SJSA1 (cell line): ENCODE measurements around the gene ORC3. TPM values are rescaled to one million over a fixed set of nuclear protein-coding genes. Genes with fewer than 3 reads are reported as not detected.
"Not testable (repeated sequence)": the region's sequence is repeated elsewhere in the genome, so short reads cannot be mapped to it uniquely, and the experiment has no call there.

Source experiments
- DNase-seq, 2 experiments: peaks; one replicate each; pipeline ENCODE4 v3.0.0-alpha.2; 2015 to 2020; ENCODE audit warnings: low spot score in 2 of 2, low read depth in 1 of 2
- H3K27ac ChIP-seq: fragments of 250-450 bp; sonication (Bioruptor Pico); 2 replicates; pipeline ENCODE4 v1.5.1; 2020; ENCODE audit warnings: mild to moderate bottlenecking, moderate library complexity
- H3K27me3 ChIP-seq: fragments of 250-450 bp; sonication (Bioruptor Pico); replicated peaks from 2 replicates; pipeline ENCODE4 v1.5.1; 2020; ENCODE audit warnings: mild to moderate bottlenecking, moderate library complexity
- H3K36me3 ChIP-seq: fragments of 250-450 bp; sonication (Bioruptor Pico); 2 replicates; pipeline ENCODE4 v1.5.1; 2020; ENCODE audit warnings: mild to moderate bottlenecking
- H3K4me1 ChIP-seq: fragments of 250-450 bp; sonication (Bioruptor Pico); replicated peaks from 2 replicates; pipeline ENCODE4 v1.6.1; 2021; ENCODE audit warnings: mild to moderate bottlenecking
- H3K4me3 ChIP-seq: fragments of 250-450 bp; sonication (Bioruptor Pico); 2 replicates; pipeline ENCODE4 v1.5.1; 2020; ENCODE audit warnings: mild to moderate bottlenecking
- H3K9me3 ChIP-seq: fragments of 250-450 bp; sonication (Bioruptor Pico); replicated peaks from 2 replicates; pipeline ENCODE4 v1.5.1; 2020; ENCODE audit warnings: mild to moderate bottlenecking
- total RNA-seq: library from RNA; depleted of rRNA; stranded (reverse); fragments of >200 nt; shearing (Covaris generic); gene quantifications from 2 replicates; pipeline ENCODE4 v1.2.3, GENCODE V29; 2014

The ORC3 gene
- total RNA-seq, 1 experiment from 2014 or later, result 35.3 TPM

DNA sequence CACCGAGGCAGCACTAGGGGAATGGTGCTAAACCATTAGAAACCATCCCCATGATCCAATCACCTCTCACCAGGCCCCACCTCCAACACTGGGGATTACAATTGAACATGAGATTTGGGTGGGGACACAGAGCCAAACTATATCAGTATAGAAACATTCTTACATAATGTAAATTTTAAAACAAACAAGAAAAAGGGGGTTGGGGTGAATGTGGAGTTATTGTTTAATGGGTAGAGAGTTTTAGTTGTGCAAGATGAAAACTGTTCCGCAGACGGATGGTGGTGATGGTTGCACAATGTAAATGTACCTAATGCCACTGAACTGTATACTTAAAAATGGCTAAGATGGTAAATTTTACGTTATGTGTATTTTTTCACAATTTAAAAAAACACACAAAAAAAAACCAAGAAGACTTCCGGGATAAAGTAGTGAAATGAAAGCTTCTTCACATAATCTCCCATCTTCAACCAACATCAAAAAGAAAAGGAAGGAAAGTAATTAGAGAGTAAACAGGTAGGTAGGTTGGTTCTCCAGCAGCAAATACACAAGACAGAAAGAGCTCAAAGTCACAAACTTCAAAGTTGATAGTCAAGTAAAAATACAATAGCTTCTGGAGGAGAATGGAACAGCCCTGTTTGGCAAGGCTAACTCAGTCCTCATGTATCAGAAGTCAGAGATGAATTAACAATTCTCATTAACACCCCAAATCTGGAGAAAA, 16.5 kb upstream of the ORC3 start:
- Histone ChIP-seq H3K9me3 (no peaks in the 10 kb centered on the region), H3K27ac (no peak overlapping the region), H3K36me3 (peaks cover 24% of the 10 kb centered on the region), H3K4me1 (peaks cover 33% of the 10 kb centered on the region), H3K27me3 (no peaks in the 10 kb centered on the region), H3K4me3 (no peak overlapping the region)
- no peak for DNase-seq

DNA sequence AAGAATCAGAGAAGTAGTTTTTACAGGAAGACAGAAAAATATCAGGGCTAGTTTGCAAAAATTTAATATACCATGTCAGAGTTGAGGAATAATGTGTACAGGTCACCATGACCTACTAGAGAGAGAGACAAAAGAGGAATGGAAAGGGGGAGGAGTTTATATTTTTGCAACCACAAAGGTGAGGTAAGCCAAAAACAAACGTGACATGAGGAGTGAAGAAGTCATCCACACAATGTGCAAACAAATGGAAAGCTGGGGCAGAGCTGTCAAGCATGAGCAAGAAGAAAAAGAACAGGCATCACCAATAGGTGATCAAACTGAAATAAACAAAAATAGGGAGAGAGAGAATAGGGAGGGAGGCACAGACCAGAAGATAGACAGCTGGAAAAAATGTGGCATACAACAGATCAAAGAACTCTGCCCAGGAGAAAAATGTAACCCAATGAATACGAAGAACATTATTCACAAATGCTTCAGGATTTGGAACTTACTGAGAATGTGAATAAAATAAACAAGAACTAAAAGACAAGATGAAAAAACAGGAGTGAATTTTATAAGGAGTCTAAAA, 15.6 kb upstream of the ORC3 start:
- no peak for DNase-seq
- no peak overlapping the region for H3K4me3 ChIP-seq

DNA sequence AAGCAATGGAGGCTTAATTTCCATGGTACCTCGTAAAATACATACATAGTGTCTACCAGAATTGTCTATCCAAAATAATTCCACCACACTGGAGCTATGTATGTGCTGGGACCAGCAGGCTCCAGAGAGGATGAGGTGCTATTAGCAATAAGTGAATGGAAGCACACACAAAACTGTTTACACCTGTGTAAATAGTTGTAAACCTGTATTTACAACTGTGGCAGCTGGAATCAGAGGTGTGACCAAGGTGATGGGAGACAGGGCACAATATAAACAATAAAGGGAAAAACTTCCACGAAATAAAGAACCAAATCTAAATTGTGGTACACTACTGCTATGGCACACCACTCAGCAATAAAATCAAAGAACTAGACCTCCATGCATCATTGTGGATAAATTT, 14.5 kb upstream of the ORC3 start:
- no peak for DNase-seq
- Histone ChIP-seq H3K4me1 (peaks cover 36% of the 10 kb centered on the region), H3K27me3 (no peaks in the 10 kb centered on the region), H3K9me3 (no peaks in the 10 kb centered on the region), H3K36me3 (peaks cover 29% of the 10 kb centered on the region), H3K27ac (no peak overlapping the region), H3K4me3 (no peak overlapping the region)

More for the DNA sequence above, 15.6 kb upstream of the ORC3 start:
- Histone ChIP-seq H3K27me3 (no peaks in the 10 kb centered on the region), H3K36me3 (peaks cover 24% of the 10 kb centered on the region), H3K9me3 (no peaks in the 10 kb centered on the region), H3K27ac (no peak overlapping the region), H3K4me1 (peaks cover 36% of the 10 kb centered on the region)

DNA sequence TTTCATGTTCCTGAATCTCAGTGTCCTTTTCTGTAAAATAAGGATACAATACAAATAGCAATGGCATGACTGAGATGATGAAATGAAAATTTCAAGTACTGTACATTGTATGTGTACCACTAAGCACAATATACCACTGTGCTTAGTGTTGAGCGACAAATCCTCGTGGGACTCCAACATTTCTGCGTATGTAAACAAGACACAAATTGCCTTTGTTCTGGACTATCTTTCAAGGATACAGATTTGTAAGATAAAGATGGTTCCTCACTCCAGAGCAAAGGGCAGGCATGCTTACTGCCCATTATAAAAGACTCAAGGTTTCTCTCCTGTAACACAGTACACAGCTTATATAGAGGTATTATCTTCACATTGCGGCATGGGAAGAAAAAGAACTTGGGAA, 6.1 kb upstream of the ORC3 start:
- no peaks in the 10 kb centered on the region for H3K27me3 ChIP-seq
- H3K4me3 ChIP-seq, result no peak overlapping the region
- peaks cover 18% of the 10 kb centered on the region for H3K4me1 ChIP-seq
- no peak for DNase-seq
- H3K27ac ChIP-seq, result no peak overlapping the region
- peaks cover 48% of the 10 kb centered on the region for H3K36me3 ChIP-seq
- no peaks in the 10 kb centered on the region for H3K9me3 ChIP-seq

DNA sequence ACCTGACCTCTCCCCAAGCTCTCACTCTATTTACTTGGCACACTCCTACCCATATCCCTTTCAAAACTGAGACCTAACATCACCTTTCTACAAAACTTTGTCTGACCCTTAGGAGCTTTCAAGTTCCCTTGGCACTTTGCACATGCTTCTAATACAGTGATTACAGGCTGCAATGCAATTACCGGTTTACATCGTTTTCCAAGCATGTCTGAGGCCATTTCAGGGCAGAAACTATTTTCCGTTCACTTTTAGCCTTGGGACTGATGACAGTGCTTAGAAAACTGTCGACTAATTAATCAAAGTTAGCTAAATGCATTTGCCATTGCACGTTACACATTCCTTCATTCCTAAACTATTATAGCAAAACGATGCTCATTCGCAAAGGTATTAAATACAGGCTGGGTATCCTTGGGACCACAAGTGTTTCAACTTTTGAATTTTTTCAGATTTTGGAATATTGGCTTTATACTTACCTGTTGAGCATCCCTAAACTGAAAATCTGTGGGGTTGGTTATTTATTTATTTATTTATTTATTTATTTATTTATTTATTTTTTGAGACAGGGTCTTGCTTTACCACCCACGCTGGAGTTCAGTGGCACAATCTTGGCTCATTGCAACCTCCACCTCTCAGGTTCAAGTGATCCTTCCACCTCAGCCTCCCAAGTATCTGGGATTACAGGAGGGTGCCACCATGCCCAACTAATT, 3.4 kb upstream of the ORC3 start:
- peaks cover 42% of the 10 kb centered on the region for H3K36me3 ChIP-seq
- no peaks in the 10 kb centered on the region for H3K27me3 ChIP-seq
- H3K4me1 ChIP-seq, result peaks cover 27% of the 10 kb centered on the region
- no peak overlapping the region for H3K27ac ChIP-seq
- H3K9me3 ChIP-seq, result no peaks in the 10 kb centered on the region
- DNase-seq, result no peak
- no peak overlapping the region for H3K4me3 ChIP-seq

DNA sequence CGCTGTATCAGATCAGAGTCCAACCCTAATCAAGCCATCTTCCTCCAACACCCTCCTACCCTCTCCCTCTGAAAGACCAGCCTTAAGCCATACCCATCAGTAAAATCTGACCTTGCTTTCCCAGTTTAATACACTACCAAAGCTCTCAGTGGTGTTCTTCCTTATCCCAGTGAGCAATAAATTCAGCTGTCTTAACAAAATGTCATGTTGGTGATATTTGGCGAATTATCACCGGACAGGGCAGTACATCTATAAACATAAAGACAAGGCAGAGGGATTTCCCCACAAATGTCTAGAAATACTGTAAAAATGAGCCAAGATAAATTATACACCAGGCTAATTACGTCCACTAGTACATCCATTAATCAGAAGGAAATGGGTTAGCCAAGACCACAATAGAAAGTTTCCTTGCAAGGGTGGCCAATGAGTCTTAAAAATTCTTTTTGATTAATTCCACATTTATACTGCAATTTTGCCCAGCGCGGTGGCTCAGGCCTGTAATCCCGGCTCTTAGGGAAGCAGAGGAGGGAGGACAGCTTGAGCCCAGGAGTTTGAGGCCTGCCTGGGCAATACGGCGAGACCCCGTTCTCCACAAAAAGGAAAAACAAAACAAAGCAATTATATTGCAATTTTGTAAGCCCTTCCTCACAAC, 1.1 kb upstream of the ORC3 start:
- H3K9me3 ChIP-seq, result no peaks in the 10 kb centered on the region
- H3K4me3 ChIP-seq, result peak overlapping the region; percentile 66
- H3K27ac ChIP-seq, result peak overlapping the region; percentile 63
- peaks cover 23% of the 10 kb centered on the region for H3K36me3 ChIP-seq
- peak in 1 of 2 experiments; percentile 18 for DNase-seq
- H3K27me3 ChIP-seq, result no peaks in the 10 kb centered on the region
- H3K4me1 ChIP-seq, result peaks cover 17% of the 10 kb centered on the region

DNA sequence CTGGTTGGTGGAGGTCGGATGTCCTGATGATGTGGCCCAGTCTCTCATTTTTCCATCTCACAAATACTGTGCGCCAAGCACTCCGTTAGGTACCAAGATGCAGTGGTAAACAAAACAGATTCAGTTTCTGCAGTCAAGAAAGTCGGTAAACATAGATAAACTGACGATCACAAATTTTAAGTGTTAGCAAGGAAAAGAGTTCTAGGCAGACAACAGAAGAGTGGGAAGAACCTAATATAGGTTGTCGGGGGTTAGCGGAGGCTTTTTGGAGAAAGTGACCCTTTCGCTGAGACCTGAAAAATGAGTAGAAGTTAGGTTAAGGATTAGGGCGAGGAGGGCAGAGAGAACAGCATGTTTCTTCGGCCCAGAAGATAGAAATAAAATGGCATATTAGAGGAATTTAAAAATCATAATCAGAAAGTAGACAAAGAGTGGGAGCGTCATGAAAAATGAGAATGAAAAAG, 514 bp downstream of the ORC3 start:
- peaks cover 20% of the 10 kb centered on the region for H3K36me3 ChIP-seq

DNA sequence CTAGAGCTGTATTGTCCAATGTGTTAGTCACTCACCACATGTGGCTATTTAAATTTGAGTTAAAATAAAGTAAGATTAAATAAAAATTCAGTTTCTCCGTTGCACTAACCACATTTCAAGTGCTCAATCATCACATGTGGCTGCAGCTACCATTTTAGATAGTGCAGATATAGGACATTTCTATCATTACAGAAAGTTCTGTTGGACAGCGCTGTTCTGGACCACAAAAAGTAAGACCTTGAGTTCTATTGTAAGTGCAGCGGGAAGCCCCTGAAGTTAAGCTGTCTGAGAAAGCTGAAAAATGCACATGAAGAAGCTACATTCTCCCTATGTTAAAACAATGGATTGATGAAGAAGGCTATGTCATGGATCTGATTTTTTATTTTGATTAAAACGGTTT, 1.1 kb downstream of the ORC3 start:
- peaks cover 17% of the 10 kb centered on the region for H3K4me1 ChIP-seq
- peak overlapping the region; percentile 66 for H3K4me3 ChIP-seq
- H3K27me3 ChIP-seq, result no peaks in the 10 kb centered on the region
- H3K36me3 ChIP-seq, result peaks cover 24% of the 10 kb centered on the region
- no peaks in the 10 kb centered on the region for H3K9me3 ChIP-seq
- DNase-seq, result no peak
- no peak overlapping the region for H3K27ac ChIP-seq

More for the DNA sequence above, 514 bp downstream of the ORC3 start:
- Histone ChIP-seq H3K9me3 (no peaks in the 10 kb centered on the region), H3K4me3 (peak overlapping the region; percentile 66), H3K27ac (peak overlapping the region; percentile 8), H3K27me3 (no peaks in the 10 kb centered on the region), H3K4me1 (peaks cover 17% of the 10 kb centered on the region)
- DNase-seq, result no peak

DNA sequence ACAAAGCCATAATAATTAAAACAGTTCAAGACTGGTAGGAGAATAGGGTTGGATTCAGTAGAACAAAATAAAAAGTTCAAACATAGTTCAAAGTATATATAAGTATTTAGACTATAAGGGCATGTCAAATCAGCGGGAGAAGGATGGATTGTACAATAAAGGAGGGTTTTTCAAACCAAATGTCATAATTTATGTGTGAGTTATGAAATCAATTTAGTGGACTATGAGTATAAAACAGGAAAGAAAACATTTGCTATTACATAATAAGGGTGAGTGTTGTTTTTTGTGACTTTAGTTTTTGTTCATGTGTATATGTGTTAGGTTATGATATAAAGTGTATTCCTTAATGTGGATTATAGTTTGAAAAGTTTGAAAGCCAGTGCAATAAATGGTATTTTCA, 10.6 kb downstream of the ORC3 start:
- Histone ChIP-seq H3K4me3 (no peak overlapping the region), H3K9me3 (no peaks in the 10 kb centered on the region), H3K4me1 (no peaks in the 10 kb centered on the region), H3K27ac (no peak overlapping the region), H3K27me3 (no peaks in the 10 kb centered on the region), H3K36me3 (peaks cover 10% of the 10 kb centered on the region)
- no peak for DNase-seq

DNA sequence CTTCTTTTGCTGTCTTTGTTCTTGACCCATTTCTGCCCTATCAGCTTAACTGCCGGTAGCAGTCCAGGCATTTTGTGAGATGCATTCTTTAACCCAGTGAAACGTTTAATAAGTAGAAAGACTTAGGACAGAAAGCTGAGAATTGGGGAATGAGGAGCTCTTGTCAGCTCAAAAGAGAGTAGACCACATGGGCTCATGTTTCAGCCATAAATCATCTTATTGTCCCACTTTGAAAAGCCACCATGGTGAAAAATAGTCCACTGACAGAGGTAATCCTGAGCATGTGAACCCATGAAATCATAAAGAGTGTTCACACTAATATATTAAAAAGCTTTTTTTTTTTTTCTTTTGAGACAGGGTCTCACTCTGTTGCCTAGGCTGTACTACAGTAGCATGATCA, 16.3 kb downstream of the ORC3 start:
- no peaks in the 10 kb centered on the region for H3K4me1 ChIP-seq
- no peaks in the 10 kb centered on the region for H3K9me3 ChIP-seq
- H3K27ac ChIP-seq, result no peak overlapping the region
- no peak for DNase-seq
- peaks cover 14% of the 10 kb centered on the region for H3K36me3 ChIP-seq
- H3K27me3 ChIP-seq, result no peaks in the 10 kb centered on the region
- no peak overlapping the region for H3K4me3 ChIP-seq

DNA sequence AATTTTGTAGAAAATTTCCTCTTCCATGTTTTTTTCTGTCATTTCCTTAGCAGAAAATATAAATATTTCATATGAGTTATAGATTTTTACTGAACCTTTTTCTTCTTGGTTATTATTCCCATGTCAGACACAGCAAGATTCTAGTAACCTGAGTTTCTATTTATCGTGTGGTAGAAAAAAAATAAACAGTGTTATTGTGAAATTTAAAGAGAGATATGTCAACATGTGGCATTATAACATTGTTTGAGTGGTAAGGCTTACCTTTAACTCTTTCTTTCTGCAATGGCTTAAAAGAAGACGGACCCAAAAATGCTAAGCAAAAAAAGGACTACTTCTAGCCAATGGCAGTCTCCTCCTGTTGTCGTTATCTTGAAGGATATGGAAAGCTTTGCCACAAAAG, 18.9 kb downstream of the ORC3 start:
- H3K4me1 ChIP-seq, result no peaks in the 10 kb centered on the region
- no peak for DNase-seq
- peaks cover 30% of the 10 kb centered on the region for H3K36me3 ChIP-seq
- no peak overlapping the region for H3K4me3 ChIP-seq
- H3K9me3 ChIP-seq, result no peaks in the 10 kb centered on the region
- no peak overlapping the region for H3K27ac ChIP-seq
- no peaks in the 10 kb centered on the region for H3K27me3 ChIP-seq

DNA sequence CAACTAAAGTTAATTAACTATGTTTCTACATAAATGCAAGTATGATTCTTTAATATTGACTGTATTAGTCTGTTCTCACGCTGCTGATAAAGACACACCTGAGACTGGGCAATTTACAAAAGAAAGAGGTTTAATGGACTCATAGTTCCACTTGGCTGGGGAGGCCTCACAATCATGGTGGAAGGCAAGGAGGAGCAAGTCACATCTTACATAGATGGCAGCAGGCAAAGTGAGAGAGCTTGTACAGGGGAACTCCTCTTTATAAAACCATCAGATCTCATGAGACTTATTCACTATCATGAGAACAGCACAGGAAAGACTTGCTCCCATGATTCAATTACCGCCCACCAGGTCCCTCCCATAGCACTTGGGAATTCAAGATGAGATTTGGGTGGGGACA, 23.1 kb downstream of the ORC3 start:
- not testable (repeated sequence) for H3K4me1 ChIP-seq, H3K4me3 ChIP-seq, H3K9me3 ChIP-seq, H3K27me3 ChIP-seq, DNase-seq, H3K27ac ChIP-seq
- peaks cover 32% of the 10 kb centered on the region for H3K36me3 ChIP-seq

DNA sequence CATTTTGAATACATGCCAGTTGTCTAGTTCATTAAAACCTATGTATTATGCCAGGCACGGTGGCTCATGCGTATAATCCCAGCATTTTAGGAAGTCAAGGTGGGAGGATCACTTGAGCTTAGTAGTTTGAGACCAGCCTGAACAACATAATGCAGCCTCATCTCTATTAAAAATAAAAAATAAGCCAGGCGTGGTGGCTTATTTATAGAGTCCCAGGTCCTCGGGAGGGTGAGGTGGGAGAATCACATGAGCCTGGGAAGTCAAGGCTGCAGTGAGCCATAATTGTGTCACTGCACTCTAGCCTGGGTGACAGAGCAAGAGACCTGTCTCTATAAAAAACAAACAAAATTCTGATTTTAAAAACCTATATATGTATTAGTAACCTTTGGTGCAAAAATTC, 27.5 kb downstream of the ORC3 start:
- Histone ChIP-seq H3K4me1 (no peaks in the 10 kb centered on the region), H3K27me3 (no peaks in the 10 kb centered on the region), H3K36me3 (peaks cover 37% of the 10 kb centered on the region), H3K27ac (no peak overlapping the region), H3K4me3 (no peak overlapping the region), H3K9me3 (no peaks in the 10 kb centered on the region)
- DNase-seq, result no peak

DNA sequence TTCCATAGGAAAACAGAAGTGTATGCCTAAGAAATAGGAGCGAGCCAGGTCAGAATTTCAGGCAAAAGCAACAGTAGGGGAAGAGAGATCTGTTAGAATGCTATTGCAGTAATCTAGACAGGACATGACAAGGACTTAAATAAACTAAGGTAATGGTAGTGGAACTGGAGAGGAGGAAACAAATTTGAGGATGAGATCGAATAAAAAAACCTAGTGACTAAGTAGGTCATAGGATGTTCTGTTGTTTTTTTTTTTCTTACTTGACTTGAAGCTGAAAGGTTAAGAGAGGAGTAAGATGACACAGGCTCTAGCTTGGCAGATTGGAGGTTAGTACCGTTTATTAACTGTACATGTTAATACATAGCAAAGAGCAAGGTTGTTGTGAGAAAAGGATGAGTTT, 28.6 kb downstream of the ORC3 start:
- Histone ChIP-seq H3K36me3 (peaks cover 33% of the 10 kb centered on the region), H3K27me3 (no peaks in the 10 kb centered on the region), H3K27ac (no peak overlapping the region), H3K4me1 (no peaks in the 10 kb centered on the region), H3K4me3 (no peak overlapping the region), H3K9me3 (no peaks in the 10 kb centered on the region)
- no peak for DNase-seq
